ENCODE data around the gene CCDC187. TPM values are rescaled to one million over a fixed set of nuclear protein-coding genes. Genes with fewer than 3 reads are reported as not detected.

Gene CCDC187
- total RNA-seq, 1 donor: under 0.01 TPM

DNA sequence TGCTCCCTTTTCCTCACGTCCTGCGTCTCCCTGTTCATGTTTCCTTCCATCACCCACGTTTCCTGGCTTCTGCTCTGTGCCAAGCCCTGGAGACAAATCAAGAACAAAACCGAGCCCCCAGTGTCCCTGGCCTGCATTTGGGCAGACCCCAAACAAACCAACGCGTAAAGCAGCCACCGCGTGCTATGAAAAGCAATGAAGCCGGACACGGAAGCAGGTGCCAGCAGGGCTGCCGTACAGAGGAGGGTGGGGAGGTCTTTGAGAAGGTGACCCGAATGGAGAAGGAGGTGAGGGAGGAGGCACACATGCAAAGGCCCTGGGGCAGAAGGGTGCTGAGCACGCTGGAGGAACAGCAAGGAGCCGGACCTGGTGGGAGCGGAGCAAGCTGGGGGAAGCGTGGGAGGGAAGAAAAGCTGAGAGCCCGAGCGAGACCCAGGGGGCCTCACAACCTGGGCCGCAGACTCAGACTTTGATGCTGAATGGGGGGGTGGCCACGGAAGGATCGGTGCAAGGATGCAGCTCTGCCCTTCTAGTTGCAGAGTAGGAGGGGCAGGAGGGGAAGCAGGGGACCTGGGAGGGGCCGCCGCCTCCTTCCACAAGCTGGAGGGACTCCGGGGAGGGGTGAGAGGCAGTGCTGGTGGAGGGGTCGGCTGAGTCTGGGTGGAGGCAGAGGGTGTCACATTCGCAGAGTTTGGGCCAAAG is 56.9 kb downstream of the CCDC187 start:
- H3K4me3 ChIP-seq (ENCODE audit: low read depth, low read length): no peak overlapping the region
- TF ChIP-seq, protein P1, sequence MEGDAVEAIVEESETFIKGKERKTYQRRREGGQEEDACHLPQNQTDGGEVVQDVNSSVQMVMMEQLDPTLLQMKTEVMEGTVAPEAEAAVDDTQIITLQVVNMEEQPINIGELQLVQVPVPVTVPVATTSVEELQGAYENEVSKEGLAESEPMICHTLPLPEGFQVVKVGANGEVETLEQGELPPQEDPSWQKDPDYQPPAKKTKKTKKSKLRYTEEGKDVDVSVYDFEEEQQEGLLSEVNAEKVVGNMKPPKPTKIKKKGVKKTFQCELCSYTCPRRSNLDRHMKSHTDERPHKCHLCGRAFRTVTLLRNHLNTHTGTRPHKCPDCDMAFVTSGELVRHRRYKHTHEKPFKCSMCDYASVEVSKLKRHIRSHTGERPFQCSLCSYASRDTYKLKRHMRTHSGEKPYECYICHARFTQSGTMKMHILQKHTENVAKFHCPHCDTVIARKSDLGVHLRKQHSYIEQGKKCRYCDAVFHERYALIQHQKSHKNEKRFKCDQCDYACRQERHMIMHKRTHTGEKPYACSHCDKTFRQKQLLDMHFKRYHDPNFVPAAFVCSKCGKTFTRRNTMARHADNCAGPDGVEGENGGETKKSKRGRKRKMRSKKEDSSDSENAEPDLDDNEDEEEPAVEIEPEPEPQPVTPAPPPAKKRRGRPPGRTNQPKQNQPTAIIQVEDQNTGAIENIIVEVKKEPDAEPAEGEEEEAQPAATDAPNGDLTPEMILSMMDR (IDR thresholded peaks at IDR 0.05; ENCODE audit: insufficient read depth, low read depth, low read length): no peak
- no peak for DNase-seq (ENCODE audit: low read depth)

DNA sequence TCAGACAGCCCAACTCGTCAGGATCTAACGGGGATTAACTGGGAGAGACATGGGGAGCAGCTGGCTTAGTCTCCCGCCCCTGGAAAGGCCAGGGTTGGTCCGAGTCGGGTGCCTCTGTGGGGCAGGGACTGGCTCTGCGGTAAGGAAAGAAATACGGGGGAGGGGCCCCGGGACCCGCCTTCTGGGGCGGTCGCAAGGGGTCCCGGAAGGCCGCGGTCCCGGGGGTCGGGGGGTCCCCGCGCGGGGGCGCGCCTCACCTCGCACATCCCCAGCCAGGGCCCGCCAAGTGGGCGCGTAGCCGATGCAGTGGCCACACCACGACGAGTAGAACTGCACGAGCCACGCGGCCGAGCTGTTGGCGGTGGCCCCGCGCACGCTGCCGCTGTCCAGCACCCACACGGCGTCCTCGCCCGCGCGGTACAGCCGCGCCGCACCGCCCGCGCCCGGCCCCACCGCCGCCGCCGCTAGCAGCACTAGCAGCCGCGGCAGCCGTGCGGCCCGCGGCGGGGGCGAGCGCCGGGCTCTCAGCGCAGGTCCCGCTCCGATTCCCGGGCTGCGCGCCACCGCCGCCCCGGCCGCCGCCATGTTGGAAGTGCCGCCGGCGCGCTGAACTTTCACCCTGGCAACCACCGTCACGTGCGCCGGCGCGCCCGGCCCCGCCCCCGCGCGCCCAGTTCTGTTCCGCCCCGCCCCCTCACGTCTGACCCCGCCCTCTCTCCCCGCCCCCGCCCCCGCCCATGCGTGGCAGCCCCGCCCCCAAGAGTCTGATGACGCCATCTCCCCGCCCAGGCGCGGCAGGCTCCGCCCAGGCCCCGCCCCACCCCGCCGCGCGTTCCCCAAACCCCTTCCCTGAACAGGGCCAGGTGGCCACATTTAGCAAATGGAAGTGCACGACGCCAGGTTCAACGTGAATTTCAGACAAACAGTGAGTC is 58.4 kb downstream of the CCDC187 start, which contains the start of gene QSOX2:
TSS of gene QSOX2 (minus strand) at position 594 of the 932 bp plus-strand sequence. CDS start at position 585, 9 bp downstream.
- peak within 1 kb of the TSS; percentile 73 for H3K4me3 ChIP-seq (ENCODE audit: low read depth, low read length)
- peak; percentile 82 for DNase-seq (ENCODE audit: low read depth)
- TF ChIP-seq, protein P1 (IDR thresholded peaks at IDR 0.05; ENCODE audit: insufficient read depth, low read depth, low read length): no peak

DNA sequence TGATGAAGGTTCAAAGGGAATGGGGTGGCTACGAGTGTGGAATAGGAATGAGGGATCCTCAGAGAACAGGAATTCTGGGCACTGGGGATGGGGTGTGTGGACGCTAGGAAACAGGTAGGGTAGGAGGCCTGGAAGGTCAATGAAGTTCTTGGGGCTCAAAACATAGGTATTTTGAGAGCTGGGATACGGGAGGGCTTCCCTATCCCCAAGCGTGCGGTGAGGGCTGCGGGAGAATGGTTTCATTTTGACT is 59.0 kb downstream of the CCDC187 start:
- TF ChIP-seq, protein P1 (IDR thresholded peaks at IDR 0.05; ENCODE audit: insufficient read depth, low read depth, low read length): no peak
- peak overlapping the region; percentile 73 for H3K4me3 ChIP-seq (ENCODE audit: low read depth, low read length)
- no peak for DNase-seq (ENCODE audit: low read depth)

DNA sequence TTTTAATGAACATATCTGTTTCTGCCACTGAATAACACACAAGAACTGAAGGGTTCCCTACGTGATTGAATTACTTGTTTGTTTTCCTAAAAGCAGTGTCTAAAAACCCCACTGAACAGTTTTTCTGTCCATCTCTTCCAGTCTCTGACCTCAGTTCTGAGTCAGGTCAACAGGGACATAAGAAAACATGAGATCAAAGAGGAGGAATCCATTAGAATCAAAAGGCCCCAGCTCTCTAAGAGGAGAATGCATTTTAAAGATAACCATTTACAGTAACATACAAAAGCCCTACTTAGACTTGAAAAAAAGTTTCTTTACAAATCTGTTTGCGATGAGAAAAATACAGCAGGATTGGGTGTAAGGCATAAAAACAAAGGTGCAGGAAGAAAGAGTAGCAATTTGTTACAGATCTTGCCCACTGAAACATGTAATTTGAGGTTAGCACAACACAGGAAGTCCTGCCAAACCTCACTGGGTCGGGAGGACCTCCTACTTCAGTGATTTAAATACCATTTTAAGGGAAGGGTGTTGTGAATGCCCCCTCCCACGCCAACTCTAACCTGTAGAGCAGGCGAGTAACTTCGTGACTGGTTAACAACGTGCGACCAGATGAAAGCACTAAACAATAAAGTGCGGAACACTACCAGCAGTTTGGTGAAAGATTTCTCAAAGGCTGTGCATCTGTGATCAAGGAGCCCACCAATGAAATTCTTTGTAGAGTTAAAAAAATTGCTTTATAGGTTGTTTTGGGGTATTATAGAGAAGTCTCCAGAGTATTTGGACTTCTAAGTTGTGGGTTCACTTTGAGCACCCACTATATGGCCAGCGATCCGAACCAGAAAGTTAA is 59.5 kb downstream of the CCDC187 start:
- H3K4me3 ChIP-seq (ENCODE audit: low read depth, low read length): peak overlapping the region; percentile 73
- DNase-seq (ENCODE audit: low read depth): no peak
- TF ChIP-seq, protein P1 (IDR thresholded peaks at IDR 0.05; ENCODE audit: insufficient read depth, low read depth, low read length): no peak

DNA sequence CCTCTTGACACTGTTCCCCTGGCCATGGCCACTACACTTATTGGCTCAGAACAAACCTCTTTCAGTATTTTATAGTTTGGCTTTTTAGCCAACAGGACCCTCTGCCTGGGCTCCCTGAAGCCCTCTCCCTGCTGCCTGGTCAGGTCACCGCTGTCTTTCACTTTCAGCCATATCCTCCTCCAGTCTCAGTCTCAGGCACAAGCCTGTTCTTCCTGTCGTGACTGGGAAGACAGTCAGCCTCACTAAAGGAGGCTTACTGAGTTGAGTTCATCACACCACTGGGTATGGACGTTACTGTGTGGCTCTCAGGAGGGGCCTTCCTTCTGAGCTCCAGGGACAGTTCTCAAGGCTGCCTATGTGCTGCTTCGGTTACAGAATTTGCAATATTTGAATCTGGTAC is 60.3 kb downstream of the CCDC187 start:
- TF ChIP-seq, protein P1 (IDR thresholded peaks at IDR 0.05; ENCODE audit: insufficient read depth, low read depth, low read length): no peak
- no peak for DNase-seq (ENCODE audit: low read depth)
- H3K4me3 ChIP-seq (ENCODE audit: low read depth, low read length): no peak overlapping the region

DNA sequence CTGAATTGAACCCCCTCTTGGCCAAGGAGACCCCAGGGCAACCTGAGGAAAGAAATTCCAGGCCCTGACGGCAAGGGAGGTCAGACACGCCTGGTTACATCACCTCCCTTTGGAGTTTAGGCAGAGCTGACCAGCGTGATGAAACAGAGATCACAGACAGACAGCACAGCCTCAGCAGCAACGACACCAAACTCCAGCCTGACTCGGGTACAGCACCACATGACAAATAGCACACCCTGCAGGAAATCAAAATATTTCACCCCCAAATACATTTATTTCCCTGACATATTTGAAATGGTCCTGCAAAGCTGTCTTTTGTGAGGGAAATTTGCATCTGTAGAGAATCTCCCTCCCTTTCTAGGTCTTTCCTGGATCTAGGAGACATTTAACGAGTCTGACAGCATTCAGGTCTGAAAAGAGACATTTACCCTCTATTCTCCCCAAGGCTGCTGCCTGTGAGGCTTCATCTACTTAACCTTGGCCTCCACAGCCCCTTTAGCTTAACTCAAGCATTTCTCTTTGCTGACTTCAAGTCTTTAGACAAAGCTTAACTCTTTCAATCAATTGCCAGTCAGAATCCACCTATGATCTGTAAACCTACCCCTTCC is 60.9 kb downstream of the CCDC187 start:
- DNase-seq (ENCODE audit: low read depth): no peak
- no peak overlapping the region for H3K4me3 ChIP-seq (ENCODE audit: low read depth, low read length)
- TF ChIP-seq, protein P1 (IDR thresholded peaks at IDR 0.05; ENCODE audit: insufficient read depth, low read depth, low read length): no peak

Data from fibroblast of villous mesenchyme (primary cell).